GM19240 (cell line): Measurements from ENCODE around the gene CDH4.

ENCODE experiments used
- DNase-seq: peaks from one replicate; pipeline ENCODE4 v3.0.0; 2011; ENCODE audit warnings: low spot score; ENCODE audit not compliant: insufficient read length

Gene CDH4

DNA sequence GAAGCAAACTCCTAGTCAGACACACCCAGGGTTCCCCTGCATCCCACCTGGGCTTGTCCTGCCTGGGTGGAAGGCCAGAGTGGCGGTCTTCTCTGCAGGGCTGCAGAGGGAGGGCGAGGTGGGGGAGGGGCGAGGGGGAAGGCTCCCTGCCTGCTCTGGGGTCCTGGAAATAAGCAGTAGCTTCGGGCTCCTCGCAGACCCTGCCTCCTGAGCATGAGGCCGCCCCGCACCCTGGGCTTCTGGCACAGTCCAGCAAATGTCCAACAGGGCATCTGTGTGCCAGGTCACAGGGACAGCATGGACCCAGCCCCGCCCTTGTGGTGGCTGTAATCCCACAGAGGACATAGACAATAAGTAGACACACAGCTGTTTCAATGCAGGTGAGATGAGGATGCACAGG is 619.9 kb downstream of the CDH4 start:
- no peak for DNase-seq

DNA sequence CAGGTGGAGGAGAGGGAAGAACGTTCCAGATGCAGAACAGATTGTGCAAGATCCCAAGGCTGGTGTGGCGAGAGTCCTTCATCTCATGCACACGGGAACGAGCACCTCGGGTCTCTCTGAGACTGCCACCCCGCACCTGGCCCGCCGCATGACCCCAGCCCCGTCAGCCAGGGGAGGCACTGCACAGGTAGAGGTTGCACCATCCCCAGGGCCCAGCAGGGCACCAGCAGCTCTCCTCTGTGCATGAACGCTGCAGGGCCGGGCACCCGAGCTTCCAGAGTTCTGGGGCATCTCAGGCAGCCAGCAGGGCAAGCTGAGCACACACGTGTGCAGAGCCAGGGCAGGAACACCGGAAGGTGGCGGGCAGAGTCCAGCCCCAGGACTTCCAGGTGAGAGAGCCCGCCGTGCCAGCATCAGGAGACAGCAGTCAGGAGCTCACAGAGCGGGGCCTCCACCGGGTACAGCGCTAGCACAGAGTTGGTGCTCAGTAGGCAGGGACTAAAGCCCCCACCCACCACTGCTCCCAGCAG is 620.4 kb downstream of the CDH4 start:
- no peak for DNase-seq

DNA sequence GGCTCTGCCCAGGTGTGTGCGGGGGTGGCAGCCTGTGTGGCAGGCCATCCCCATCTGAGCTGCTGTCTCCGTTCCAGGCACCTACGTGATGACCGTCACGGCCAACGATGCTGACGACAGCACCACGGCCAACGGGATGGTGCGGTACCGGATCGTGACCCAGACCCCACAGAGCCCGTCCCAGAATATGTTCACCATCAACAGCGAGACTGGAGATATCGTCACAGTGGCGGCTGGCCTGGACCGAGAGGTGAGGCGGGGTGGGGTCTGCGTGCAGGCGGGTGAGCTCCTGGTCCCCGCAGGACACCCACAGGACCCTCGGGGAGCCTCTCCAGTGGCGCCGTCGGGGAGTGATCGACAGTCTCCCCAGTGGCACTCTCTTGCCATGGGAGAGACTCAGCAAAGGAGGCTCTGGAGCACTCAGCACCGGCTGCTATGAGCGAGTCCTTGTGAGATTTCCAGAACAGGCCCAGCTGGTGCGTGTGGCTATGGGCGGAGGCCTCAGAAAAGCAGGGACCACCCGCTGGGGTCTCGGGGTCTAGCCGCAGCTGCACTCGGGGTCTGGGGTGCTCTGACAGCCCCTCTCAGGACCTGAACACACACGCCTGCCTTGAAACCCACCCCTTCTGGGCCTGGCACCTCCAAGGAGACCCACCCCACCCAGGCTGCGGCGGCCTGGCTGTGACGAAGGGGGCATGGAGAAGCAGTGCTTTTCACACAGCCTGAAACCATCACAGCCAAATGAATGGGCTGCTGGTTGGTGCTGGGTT is 621.8 kb downstream of the CDH4 start:
- DNase-seq = no peak

DNA sequence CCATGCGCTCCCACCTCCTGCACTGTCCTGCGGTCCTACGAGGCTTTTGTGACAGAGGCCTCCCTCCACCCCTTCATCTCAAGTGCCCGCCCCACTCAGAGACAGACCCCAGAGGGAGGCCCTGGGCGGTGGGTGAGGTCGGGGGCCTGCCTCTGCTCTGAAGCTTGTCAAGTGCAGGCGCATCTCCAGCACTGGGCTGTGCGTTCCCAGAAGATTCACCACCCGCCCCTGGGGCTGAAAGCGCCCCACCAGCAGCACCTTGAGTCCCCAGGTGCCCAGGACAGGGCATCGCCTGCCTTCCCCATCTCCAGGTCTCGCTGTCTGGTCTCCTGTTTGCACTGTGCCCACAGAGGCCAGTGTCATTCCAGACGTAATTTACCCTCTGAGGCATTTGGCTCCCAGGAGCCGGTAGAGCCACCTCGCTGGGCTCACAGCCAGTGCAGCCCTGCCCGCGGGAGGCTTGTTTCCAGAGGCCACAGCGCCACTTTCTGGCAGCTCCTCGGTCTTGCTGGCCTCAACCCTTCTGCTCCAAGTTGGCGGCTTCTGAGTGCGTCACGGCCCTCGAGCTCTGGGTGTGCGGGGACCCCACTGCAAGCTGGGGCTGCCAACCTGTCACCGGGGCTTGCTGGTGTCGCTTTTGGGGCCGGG is 622.5 kb downstream of the CDH4 start:
- no peak for DNase-seq

- no peak for DNase-seq
Observed at GRCh38 chr20:61875221-61875885, 623.3 kb downstream of the CDH4 start.

- no peak for DNase-seq
Observed at GRCh38 chr20:61875996-61876395, 623.9 kb downstream of the CDH4 start.

GRCh38 chr20:61876952-61877728 is 625.1 kb downstream of the CDH4 start:
- DNase-seq = no peak

DNA sequence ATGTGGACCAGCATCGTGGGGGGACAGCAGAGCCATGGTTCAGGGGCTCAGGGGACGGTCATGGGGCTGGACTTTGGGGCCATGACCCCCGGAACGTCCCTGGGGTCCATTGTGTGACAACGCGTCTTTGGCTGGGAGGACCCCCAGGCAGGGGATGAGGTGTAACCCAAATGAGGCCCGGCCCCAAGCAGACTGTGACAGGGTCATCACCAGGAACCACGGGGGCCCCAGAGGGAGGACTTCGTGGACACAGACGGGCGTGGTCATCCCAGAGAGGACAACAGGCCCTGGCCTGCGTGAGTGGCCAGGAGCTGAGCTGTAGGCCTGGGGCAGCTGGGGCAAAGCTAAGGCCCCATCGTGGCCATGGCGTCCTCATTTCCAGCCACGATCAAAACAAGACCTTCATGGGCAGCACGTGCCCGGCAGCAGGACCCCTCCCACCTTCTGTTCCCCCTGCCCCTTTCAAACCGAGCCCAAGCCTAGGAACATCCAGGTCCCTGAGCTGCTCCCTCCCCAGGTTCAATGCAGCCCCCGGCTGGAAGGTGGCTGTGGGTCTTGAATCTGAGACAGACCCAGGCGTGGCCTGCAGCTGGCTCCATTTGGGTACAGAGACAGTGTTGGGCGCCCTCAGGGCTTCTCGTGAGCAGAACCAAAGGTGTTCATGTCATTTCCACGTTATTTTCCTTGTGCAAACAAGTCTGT is 625.9 kb downstream of the CDH4 start:
- DNase-seq = no peak

GRCh38 chr20:61878478-61879302 is 626.6 kb downstream of the CDH4 start:
- DNase-seq = no peak

DNA sequence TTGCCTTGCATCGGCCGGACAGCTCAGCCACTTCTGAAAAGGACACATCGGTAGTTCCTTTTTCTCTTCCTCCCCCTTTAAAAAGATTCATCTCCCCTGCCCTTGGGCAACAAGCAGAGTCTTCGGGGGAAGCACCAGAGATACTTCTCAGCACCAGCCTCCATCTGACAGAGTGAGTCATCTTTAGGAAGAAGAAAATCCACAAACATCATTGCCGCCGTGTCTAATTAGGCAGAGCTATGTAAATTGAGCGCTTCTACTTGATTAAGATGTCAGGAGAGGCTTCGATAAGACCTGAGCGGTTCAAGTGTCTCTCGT is 627.2 kb downstream of the CDH4 start:
- no peak for DNase-seq

DNA sequence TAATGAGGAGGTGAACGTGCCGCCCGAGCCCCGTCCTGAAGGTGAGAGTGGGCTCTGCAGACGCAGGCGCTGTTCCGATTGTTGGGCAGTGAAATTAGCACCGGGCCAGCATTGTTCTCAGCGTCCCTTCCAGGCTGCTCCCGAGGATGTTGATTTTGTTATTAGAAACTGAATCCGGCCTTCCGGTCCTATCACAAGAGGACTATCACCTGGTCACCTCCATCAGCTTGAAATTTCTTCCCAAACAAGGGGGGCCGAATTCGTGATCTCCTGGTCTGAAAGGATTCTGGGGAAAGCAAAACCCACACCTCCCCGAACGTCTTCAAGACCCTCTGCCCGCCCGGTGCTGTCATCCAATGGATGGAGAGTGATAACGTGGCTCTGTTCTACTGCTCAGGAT is 627.6 kb downstream of the CDH4 start:
- no peak for DNase-seq

DNA sequence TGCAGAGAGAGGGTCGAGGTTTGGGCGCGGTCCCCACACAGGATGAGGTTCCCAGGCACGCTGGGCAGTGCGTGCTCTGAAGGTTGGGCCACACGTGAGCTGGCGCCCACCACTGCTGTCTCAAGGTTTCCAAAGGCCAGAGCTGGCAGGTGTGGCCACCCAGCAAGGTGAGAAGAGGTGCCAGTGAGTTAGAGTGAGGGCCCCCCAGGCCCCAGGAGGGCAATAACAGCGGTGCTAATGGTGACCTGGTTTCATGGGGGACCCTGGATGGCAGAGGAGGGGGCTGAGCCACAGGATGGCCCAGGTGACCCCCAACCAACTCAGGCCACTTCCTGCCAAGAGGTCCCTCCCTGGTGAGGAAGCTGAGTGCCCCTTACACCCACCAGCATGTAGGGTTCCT is 628.6 kb downstream of the CDH4 start:
- no peak for DNase-seq

- no peak for DNase-seq
Observed at GRCh38 chr20:61881416-61881815, 629.4 kb downstream of the CDH4 start.

DNA sequence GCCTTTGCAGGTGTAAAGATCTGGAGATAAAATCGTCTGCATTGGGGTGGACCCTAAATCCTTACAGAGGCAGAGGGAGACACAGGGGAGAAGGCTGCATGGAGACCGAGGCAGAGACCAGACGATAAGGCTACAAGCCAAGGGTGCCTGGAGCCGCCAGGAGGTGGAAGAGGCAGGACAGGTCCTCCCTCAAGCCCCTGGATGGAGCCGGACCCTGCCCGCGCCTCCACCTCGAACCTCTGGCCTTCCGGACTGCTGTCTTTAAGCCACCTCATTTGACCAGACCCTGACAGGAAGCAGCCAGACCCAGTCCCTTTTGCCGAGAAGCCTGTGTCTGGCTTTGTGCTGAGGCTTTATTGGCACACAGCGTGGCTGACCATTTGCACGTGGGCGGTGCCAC is 629.8 kb downstream of the CDH4 start:
- DNase-seq = no peak

- no peak for DNase-seq
Observed at GRCh38 chr20:61882716-61883615, 630.9 kb downstream of the CDH4 start.

DNA sequence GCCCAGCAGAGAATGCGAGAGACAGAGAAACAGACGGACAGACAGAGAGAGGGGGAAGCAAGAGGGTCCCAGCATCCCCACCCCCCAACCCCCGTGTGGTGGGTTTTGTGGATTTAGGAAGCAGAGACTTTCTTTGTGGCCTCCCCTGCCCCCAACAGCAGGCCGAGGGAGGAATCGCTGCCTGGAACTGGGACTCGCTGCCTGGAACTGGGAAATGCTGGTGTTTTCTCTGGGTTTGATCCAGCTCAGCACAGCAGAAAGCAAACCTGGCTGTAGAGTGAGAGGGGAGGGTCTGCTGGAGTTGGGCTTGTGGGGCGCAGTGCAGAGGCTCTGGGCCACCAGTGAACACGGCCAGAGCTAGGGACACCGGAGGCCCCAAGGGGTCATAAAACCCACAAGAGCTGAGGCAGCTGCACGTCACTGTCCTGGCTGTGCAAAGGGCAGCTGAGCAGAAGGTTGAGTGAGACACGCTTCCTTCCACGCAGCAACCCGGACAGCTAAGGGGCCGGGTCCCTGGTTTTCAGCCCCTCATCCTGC is 631.9 kb downstream of the CDH4 start:
- no peak for DNase-seq

GRCh38 chr20:61884571-61885389 is 632.7 kb downstream of the CDH4 start:
- no peak for DNase-seq
